ENCODE results near the gene NEK11.

The NEK11 gene

DNA sequence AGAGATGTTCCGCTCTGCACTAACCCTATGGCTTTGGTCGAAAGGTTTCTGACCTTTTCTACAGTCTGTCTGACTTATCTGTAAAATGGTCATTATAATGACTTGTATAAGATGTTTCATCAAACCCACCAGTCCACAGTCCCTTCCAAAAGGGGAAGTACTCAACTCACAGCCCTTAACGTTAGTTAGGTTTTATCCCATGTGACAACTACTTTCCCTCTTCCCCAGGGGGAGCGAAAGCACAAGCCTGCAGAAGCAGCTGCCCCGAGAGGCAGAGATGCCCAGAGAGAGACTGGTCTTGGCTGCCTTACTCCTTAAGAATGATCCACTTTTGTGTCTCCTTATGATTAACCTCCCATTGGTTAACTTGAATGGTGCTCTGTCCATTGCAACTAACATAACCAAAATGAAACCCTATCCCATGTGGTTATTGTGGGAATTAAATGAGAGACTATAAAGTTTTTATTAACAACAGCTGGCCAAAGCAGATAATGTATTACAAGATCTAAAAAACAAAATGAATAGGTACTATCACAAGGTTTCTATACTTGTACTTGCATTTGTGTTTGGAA, 6.5 kb upstream of the NEK11 start:
- peak; percentile 16 for DNase-seq (ENCODE audit: low read depth)
- TF ChIP-seq, protein P1, sequence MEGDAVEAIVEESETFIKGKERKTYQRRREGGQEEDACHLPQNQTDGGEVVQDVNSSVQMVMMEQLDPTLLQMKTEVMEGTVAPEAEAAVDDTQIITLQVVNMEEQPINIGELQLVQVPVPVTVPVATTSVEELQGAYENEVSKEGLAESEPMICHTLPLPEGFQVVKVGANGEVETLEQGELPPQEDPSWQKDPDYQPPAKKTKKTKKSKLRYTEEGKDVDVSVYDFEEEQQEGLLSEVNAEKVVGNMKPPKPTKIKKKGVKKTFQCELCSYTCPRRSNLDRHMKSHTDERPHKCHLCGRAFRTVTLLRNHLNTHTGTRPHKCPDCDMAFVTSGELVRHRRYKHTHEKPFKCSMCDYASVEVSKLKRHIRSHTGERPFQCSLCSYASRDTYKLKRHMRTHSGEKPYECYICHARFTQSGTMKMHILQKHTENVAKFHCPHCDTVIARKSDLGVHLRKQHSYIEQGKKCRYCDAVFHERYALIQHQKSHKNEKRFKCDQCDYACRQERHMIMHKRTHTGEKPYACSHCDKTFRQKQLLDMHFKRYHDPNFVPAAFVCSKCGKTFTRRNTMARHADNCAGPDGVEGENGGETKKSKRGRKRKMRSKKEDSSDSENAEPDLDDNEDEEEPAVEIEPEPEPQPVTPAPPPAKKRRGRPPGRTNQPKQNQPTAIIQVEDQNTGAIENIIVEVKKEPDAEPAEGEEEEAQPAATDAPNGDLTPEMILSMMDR (conservative IDR thresholded peaks at IDR 0.05; ENCODE audit: low read length) = no peak
- no peak overlapping the region for H3K4me3 ChIP-seq (ENCODE audit: low read length)

DNA sequence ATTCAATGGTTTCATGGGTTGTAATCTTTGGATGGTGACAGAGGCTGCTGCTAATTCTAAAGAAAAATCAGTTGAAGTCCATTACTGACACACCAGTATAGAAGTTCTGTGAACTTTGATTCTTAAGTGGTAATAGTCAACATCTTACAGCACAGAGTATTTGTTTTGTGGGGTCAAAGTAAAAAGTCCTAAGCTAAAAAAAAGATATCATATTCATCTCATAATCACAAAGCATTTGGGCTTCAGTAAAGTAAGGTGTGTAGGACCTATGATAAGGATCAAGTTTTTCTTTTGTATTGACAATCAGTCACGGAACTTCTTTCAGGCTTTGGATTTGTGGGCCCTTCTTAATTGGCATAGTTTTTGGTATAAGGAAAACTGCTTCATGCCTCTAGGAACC, 1.1 kb upstream of the NEK11 start:
- peak overlapping the region; percentile 86 for H3K4me3 ChIP-seq (ENCODE audit: low read length)
- DNase-seq (ENCODE audit: low read depth) = no peak
- TF ChIP-seq, protein P1 (conservative IDR thresholded peaks at IDR 0.05; ENCODE audit: low read length) = no peak

DNA sequence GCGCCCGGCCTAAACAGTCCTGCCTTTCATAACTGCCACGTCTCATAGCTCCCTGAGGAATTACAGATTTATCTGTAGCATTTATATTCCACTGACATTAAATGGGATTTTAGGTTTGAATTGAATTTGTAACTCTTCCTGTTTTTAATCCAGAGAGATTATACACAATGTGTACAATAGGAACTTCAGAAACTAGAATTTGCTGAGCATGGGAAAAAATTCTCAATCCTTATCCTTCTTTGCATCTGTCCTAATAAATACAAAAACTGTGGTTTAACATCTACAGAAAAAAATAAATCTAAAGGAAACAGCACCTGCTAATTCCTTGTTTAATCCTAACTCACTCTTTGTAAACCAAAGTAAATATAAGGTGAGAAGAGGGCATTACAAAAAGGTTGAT, 2.2 kb downstream of the NEK11 start:
- no peak for DNase-seq (ENCODE audit: low read depth)
- H3K4me3 ChIP-seq (ENCODE audit: low read length) = no peak overlapping the region
- TF ChIP-seq, protein P1 (conservative IDR thresholded peaks at IDR 0.05; ENCODE audit: low read length) = no peak

DNA sequence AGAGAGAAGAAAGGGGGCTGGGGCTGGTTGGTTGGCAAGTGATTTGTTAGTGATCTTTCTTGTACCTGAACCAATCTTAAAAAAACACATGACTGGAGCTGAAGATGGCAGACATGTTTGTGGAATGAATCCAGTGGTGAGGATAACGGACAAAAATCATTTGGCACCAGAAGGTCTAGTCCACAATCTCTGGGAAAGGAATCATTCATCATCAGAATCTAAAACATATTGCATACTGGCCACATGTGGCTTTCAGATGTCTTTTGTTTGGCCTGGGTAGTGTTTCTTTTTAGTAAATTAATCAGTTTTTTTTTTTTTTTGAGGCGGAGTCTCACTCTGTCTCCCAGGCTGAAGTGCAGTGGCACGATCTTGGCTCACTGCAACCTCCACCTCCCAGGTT, 5.0 kb downstream of the NEK11 start:
- DNase-seq (ENCODE audit: low read depth) = peak; percentile 75
- no peak overlapping the region for H3K4me3 ChIP-seq (ENCODE audit: low read length)
- TF ChIP-seq, protein P1 (conservative IDR thresholded peaks at IDR 0.05; ENCODE audit: low read length) = no peak

DNA sequence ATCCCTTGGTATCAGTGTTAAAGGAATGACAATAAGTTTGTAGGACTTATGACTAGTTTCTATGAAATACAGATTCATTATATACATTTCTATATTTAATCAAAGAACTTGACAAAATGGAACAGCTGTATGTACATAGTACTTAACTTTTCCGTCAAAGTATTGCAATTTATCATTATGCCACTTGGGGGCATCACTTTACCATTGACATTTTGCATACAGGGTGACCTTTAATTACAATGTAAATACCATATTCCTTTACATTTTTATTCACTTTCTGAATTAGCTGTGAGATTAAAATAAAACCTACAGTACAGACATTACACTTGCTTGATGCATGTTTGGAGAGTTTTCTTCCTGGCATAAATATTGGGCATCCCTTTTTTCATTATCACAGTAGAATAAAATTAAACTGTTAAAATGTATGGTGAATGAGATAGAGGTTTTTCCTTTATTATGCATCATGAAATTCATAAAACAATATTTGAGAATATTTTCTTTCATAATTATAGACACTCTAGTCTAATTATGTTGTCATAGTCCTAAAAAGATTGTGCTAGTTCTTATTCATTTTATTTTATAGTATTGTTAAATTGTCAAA, 6.9 kb downstream of the NEK11 start:
- DNase-seq (ENCODE audit: low read depth) = peak; percentile 41
- TF ChIP-seq, protein P1 (conservative IDR thresholded peaks at IDR 0.05; ENCODE audit: low read length) = peak; percentile 72
- H3K4me3 ChIP-seq (ENCODE audit: low read length) = no peak overlapping the region

DNA sequence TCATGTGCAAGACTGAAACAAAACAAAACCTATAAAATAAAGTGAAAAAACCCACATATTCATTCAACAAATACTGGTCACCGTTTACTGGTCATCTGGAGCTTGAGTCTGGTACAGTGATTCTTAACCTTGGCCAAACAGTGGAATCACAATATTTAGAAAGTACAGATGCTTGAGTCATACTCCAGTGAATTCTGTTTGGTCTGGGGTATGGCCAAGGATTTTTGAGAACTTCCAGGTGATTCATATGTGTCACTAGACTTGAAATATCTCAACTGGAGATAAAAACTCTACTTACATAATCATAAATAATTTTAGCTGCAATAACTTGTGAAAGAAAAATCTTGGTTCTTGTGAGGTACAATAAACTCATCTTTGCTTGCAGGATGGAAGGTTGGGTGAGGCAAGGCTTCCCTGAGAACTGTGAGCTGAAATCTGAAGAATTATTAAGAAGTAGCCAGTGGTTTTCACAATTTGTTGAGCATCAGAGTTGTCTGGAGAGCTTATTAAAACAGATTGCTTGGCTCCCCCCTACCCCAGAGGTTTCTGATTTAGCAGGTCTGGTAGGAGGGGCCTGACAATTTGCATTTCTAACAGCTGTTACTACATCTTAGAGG, 9.6 kb downstream of the NEK11 start:
- DNase-seq (ENCODE audit: low read depth) = peak; percentile 81
- TF ChIP-seq, protein P1 (conservative IDR thresholded peaks at IDR 0.05; ENCODE audit: low read length) = no peak
- H3K4me3 ChIP-seq (ENCODE audit: low read length) = no peak overlapping the region

DNA sequence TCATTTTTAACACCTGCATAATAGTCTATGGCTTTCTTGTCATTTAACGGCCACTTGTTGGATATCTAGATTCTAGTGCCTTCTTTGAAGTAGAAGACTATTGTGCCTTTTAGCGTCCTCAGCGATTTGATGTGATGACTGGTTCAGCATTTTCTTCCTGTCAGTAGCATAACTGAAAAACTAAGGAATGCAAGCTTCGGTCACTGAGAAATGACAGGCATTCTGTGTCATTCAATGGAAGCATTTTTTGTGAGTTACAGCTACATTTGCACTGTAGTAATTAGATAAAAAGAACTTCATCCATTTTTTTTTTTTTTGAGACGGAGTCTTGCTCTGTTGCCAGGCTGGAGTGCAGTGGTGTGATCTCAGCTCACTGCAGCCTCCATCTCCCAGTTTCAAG, 10.3 kb downstream of the NEK11 start:
- TF ChIP-seq, protein P1 (conservative IDR thresholded peaks at IDR 0.05; ENCODE audit: low read length) = no peak

More for the DNA sequence above, 10.3 kb downstream of the NEK11 start:
- H3K4me3 ChIP-seq (ENCODE audit: low read length) = no peak overlapping the region
- peak; percentile 68 for DNase-seq (ENCODE audit: low read depth)

All from AG10803 (cell line).